ENCODE results near the gene EXT2.

DNA sequence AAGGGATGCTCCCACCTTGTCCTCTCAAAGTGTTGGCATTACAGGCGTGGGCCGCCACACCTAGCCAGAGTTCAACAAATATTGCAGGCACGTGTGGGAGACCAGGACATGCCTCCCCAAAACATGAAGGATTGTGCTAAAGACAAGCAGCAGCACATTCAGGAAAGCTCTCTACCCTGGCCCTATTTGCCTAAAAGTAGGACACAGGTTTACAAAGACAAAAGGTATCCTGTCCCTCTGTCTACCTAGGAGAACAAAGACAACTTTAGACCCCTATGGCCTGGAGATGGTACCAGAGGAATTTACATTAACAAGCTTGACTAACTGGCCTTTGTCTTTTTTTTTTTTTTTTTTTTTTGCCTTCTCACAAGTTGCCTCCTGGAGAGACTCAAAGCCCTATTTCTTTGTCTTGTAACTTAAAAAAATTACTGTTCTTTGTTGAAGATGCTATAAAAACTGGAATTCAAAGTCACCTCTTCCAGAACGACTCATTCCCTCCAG is 30.3 kb upstream of the EXT2 start:
- no peak for TF ChIP-seq GATA2 (IDR thresholded peaks at IDR 0.05; ENCODE audit: low read depth, low read length)
- TF ChIP-seq GATA3 (IDR thresholded peaks at IDR 0.05; ENCODE audit: low read depth, low read length), result no peak
